NCI-H2029 treated with DMSO at 0.1 percent for 48 hours (cell line): ENCODE data around the gene SSBP2.

ENCODE experiments used
- DNase-seq: peaks from one replicate; lab custom pipeline; 2025; lab: John Stamatoyannopoulos, UW

Gene SSBP2

GRCh38 chr5:81389025-81389424 lies 361.9 kb downstream of the SSBP2 start:
- no peak for DNase-seq

- no peak for DNase-seq
Measured at GRCh38 chr5:81388169-81388568, 362.7 kb downstream of the SSBP2 start.

- no peak for DNase-seq
Measured at GRCh38 chr5:81383867-81384266, 367.0 kb downstream of the SSBP2 start.

DNA sequence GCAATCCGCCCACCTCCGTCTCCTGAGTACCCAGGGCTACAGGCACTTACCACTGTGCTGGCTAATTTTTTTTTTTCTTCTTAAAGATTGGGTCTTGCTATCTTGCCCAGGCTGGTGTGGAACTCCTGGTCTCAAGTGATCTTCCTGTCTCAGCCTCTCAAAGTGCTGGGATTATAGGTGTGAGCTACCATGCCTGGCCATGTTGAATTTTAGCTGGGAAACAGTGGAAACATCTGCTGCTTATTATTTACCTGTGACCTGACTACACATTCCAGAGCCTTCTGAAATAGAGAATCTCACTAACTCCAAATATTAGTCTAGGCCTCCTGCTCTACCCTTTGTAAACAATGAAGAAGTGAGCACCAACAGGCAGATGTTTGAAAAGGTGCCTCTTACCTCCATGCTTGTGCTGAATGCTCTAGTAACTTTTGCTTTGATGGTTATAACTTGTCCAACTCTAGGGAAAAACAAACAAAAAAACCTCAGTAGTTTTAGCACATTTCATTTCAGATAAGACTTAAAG lies 379.5 kb downstream of the SSBP2 start:
- DNase-seq: no peak

- DNase-seq: no peak
Measured at GRCh38 chr5:81370912-81371311, 380.0 kb downstream of the SSBP2 start.

DNA sequence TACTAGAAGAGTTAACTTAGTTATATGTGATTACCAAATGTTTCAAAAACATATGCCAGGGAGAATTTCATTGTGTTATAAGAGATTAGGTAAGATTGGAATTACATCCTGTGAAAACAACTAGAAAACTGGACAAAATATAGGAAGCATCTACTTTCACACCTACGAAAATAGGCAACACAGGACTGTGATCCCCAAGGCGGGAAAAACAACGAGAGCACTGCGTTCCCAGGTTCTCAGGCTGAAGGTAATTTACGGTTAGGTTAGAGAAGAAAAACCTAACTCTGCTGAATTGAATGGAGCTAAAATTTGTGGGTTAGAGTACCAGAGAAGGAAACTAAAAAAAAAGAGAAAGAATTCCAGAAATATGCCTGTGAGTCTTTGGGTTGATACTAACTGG lies 385.4 kb downstream of the SSBP2 start:
- DNase-seq: no peak

DNA sequence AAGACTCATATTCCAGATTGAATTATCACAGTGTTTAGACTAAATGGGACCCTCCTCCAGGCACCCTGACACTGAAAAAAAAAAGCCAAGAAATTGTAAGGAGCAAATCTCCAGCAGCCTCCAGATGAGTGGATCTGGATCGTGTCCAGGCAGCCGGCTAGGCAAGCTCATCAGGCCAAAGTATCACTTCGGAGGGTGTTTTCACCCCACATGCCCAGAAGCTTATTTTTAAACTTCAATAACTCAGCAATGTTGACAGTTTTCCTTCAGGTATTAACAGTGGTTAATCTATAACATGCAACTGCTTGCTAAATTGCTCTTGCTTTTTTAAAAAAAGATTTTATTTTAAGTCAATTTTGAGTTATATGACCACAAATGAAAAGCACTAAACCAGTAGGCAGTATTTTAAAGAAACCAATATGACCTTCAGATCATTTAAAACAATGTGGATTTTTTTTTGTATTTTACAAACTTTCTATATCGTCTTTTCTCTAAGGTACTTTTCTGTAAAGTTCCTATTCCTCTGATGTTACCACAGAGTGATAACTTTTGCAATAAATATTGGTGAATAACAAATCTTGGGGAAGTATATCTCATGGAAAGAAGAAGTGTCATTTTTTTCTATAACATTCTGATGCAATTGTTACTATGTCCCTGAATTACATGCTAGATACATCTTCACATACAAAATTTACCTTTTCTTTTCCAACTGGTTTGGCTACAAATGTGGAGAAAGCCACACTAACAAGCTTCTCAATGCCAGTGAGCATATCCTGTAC lies 387.6 kb downstream of the SSBP2 start:
- DNase-seq: no peak
